GM18867 (cell line): ENCODE results near the gene TTLL3.
"Not testable (repeated sequence)": the region's sequence is repeated elsewhere in the genome, so short reads cannot be mapped to it uniquely, and the experiment has no call there.

ENCODE experiments used
- ATAC-seq: cut with Tn5 transposase; IDR thresholded peaks from one replicate; pipeline ENCODE4 v1.9.1; 2021; ENCODE audit warnings: mild to moderate bottlenecking, moderate library complexity; ENCODE audit not compliant: unreplicated experiment

Gene TTLL3, protein sequence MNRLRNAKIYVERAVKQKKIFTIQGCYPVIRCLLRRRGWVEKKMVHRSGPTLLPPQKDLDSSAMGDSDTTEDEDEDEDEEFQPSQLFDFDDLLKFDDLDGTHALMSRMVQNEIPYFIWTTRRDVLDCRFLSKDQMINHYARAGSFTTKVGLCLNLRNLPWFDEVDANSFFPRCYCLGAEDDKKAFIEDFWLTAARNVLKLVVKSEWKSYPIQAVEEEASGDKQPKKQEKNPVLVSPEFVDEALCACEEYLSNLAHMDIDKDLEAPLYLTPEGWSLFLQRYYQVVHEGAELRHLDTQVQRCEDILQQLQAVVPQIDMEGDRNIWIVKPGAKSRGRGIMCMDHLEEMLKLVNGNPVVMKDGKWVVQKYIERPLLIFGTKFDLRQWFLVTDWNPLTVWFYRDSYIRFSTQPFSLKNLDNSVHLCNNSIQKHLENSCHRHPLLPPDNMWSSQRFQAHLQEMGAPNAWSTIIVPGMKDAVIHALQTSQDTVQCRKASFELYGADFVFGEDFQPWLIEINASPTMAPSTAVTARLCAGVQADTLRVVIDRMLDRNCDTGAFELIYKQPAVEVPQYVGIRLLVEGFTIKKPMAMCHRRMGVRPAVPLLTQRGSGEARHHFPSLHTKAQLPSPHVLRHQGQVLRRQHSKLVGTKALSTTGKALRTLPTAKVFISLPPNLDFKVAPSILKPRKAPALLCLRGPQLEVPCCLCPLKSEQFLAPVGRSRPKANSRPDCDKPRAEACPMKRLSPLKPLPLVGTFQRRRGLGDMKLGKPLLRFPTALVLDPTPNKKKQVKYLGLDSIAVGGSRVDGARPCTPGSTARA

DNA sequence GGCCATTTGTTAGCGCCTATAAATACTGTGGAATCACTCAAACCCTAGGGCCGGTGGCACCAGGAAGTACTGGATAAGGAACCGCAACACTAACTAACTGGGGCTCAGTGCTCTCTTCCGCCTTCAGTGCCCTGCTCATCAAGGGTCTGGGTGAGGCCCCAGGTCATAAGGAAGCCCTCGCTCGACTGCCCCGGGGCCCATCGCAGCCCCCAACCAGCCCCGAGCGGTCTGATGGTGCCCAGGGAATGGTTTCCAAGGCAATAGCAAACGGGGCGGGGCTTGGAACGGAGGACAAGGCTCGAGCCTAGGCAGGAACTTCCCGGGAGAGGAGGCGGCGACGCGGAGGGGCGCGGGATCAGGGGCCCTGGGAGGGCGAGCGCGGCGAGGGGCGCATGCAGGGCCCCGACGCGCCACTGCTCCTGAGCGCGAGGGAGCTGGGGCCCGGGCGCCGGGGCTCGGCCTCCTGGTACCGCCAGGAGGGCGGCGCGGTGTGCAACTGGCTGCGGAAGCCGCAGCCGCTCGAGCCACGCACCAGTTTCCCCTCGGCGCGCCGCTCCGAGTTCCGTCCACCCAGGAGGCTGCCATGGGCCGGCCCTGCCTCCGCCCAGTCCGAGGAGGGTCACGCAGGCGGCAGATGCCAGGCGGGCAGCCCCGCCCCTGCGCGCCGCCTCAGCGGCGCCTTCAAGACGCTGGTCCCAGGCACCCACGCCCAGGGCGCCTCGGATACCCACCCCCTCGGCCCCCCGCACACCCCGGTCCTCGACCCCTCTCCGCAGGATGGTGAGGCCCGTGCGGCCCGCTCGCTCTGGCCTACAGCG is at the start of gene TTLL3:
TTLL3 (plus strand) TSS at position 648 of the 818 bp plus-strand sequence. CDS start 400 bp downstream, outside the sequence.
- ATAC-seq, result peak; percentile 63

DNA sequence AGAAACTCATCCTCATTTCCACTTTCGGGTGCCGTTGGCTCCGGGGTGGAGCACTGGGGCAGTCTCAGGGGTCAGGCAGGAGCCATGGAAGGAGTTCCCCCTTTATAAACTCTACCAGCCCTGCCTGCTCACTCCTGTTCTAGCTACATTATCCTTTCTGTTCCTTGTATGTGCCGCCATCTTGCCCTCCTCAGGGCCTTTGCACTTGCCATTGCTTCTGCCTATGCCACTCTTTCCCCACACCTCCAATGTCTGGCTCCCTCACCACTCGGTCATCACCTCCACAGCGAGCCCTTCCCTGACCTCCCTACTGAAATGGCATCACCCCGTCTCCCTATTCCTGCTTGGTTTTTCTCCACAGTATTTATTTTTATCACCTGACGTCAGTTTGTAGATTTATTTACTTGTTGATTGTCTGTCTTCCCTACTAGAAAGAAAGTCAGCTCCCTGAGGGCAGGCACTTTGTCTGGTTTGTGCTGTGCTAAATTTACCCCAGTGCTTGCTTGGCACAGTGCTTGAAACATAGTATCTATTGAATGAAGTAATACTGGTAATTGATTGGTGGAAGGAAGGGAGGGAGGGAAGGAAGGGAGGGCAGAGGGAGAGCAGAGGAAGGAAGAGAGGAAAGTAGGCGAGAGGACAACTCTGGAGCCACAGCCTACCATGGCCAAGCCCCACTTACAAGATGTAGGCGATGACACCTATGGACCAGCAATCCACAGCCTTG is 49.1 kb upstream of the TTLL3 start:
- ATAC-seq, result no peak

DNA sequence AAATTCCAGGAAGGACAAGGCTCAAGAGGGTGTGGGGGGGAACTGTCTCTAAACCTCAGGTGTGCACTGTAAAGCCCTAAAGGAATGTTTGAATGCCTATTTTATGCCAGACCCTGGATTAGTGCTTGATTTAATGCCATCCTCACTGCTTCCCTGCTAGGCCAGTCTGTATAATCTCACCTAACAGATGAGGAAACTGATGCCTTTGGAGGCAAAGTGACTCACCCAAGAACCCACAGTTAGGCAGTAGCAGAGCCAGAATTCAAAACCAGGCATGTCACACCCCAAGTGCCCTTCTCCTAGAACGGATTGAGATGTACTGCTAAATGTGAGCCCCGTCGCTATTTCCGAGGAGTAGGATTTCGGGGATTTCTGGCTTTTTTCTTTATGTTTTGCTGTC is 48.1 kb upstream of the TTLL3 start:
- ATAC-seq, result no peak

DNA sequence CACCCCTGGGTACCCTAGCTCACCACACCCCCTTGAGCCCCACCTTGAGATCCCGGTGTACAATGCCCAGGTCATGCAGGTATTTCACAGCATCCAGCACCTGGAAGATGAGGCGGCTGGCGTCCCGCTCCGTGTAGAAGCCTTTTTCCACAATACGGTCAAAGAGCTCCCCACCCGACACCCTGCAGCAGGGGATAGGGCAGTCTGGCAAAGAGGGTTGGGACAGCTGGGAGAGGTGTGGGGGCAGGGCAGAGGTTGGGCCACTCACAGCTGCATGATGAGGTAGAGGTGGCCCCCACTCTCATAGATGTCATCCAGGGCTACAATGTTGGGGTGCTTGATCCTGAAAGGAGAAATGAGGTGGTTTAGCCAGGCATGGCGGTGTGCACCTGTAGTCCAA is 47.2 kb upstream of the TTLL3 start:
- no peak for ATAC-seq

DNA sequence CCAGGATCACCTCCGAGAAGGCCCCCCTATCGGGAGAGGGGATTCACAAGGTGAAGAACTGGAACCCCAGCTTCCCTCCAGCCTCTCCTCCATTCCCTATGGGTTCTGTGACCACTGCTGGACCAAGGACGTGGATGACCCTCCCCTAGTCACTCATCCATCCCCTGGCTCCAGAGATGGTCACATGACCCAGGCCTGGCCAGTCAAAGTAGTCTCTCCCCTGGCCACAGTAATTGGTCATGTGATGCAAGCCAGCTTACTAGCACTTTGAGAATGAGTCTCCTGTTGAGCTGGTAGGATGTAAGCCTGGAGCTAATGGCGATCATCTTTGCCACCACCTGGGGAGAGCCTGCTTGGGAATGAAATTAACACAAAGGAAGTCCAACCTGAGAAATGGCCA is 44.2 kb upstream of the TTLL3 start:
- no peak for ATAC-seq

DNA sequence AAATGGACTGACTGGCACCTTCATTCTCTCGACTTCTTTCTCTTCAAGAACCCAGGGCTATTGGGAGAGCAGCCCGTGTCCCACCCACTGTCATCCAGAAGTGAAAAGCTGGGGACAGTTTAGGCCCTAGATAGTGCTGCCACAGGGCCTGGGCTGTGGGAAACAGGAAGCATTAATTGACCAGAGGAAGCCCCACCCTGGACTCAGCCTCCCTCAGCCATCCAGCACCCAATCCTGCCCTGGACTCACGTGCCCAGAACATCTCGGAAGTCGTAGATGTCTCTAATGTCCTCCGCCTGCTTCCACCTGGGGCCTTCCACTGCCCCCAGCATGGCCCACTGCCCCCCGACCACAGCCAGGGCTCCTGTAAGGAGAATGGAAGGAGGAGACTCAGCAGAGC is 42.6 kb upstream of the TTLL3 start:
- no peak for ATAC-seq

DNA sequence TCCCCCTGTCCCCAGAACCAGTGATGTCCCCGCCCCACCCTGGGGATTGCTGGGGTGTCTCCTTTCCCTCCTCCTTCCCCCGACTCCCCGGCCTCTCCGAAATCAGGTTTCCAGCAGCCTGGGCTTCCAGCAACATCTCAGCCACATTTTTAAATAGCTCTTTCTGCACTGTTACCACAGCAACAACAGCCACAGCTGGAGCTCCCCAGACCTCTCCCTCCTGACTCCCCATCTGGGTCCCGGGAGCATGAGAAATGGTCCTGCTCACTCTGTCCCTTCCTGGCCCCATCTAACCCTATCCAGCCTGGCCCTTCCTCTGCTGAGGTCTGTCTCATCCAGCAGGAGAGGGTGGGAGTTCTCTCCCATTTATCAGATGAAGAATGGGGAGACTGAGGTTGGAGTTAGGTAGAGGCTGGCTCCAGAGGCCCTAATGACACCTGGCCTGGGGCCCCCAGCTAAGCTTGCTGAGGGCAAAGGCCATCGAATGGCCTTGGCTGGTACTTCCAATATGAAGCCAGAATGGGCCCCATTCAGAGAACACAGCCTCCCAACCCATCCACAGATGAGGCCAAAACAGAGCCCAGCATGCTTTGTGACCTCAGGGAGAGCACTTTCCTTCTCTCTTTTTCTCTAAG is 41.8 kb upstream of the TTLL3 start:
- no peak for ATAC-seq

DNA sequence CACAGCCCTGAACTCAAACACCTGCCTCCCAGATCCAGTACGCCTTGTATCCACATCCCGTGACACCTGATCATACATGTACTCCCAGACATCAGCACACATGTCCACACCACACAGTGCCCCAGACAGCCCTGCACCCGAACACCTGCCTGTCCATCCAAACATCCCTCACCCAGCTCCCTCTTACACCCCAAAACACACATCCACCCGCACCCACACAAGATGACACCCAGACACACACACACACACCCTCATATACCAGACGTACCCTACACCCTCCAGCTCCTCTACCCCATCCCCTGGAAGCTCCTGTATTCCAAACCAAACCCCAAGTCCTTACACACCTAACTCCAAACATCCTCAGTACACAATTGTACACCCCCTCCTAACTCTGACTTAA is 41.0 kb upstream of the TTLL3 start:
- ATAC-seq, result no peak

DNA sequence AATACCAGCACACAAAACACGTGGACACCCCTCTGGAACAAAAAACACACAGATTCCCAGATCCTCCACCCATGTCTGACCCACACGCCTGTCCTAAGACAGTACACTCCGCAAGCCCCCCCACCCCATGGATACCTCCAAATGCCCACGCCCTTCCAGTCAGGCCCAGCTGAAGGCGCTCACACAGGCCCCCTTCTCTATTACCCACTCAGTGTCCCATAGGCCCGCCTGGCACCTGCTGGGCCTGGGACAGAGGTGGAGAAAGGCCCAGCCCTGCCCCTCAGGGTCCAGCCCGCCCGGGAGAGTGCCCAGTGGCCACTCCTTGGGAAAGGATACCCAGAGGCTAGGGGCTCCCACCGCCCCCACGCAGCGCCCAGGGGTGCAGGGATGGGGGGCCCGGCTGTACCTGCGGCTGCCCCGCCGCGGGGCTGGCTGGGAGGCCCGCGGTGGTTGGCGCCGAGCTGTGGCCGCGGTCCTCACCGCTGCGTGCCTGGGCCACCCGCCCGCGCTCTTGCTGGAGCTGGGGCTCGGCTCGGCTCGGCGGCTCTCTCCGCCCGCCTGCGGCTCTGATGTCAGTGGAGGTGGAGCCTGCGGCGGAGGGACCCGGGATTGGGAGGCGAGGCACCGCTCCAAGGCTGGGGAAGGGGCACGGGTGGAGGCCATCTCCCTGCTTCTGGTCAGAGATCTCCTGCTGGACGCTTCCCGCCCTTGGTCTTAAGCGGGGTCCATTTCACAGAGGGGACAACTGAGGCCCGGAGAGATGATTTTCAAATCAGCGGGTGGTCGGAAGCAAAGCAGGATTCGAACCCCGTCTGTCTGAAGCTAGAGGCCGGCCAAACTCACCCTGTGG is 40.4 kb upstream of the TTLL3 start, which contains the start of gene CAMK1:
CAMK1 (minus strand) TSS at position 522 of the 850 bp plus-strand sequence. CDS start 2,198 bp downstream, outside the sequence.
- no peak for ATAC-seq

DNA sequence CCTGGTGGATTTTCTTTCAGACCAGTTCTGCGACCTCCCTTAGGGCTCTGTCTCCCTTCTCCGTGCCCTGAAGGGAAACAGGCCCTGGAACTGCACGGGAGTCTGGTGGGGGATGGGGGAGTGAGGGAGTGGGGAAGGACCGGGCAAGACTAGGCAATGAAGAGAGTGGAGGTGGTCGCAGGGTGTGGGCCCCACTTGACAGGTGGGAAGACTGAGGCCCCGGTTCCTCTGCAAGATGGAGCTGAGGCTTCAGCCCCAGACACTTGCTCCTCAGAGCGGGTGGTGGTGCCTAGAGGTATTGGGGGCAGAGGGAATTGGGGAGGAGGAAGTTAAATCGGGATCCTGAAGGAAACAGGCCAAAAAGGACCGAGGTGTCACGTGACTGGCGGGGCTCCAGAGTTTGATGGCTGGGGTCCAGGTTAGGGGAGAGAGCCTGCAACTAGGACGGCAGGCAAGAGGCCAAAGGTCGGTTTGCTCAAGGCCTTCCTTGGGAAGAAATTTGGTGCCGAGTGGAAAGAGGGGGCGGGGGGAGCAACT is 39.7 kb upstream of the TTLL3 start:
- ATAC-seq, result no peak

DNA sequence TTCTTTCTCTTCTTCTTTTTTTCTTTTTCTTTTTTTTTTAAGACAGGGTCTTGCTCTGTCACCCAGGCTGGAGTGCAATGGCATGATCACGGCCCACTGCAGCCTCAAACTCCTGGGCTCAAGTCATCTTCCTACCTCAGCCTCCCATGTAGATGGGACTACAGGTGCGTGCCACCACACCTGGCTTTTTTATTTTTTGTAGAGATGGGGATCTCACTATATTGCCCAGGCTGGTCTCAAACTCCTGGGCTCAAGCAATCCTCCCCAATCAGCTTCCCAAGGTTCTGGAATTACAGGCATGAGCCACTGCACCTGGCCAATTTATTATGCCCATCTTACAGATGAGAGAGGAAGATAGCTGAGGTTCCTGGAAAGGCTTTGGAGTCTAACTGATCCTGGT is 39.1 kb upstream of the TTLL3 start:
- ATAC-seq, result not testable (repeated sequence)

DNA sequence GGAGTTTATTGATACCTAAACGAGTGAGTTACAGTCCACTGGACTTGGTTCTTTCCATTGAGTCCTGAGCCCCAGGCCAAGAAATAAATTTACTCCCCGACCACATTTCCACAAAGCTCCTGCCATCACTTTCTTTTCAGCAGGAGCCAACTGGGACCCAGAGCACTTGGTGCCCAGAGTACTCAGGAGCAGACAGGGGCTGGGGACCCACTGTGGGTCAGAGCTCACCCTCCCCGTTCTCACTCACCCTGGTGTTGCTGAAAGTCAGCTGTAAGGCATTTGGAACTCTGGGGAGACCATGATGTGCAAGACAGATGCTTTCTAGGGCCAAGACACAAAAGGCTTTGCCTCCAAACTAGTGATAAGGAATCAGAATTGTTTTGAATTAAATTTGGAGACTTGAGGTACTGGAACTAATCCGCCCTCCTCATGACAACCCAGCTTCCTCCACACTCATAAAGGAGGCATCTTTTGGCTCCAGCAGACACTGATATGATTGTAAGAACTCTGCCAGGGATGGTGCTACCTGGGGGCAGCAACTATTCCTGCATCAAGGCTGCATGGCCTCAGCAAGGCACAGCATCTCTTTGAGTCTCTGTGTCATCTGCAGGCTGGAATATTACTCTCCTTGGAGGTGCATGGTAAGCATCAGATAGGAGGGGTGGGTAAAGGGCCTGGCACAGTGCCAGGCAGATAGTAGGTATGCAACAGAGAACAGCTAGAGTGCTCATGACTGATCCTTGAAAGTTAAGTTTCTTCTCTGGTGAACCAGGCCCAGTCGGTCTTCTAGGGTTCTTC is 33.0 kb upstream of the TTLL3 start:
- no peak for ATAC-seq

DNA sequence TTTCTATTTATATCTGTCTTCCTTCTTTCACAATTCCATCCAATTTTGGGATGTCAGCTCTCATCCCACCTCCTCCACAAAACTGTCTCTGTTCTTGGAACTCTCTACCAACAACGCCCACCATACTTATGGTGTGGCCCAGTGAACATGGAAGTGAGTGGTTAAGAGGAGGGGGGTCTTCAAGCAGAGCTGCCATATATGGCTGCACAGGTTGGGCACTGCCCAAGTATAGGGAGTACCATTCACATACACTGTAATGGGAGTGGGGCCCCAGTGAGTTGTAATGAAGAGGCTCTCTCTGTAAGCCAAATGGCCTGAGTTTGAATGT is 32.4 kb upstream of the TTLL3 start:
- ATAC-seq, result no peak

DNA sequence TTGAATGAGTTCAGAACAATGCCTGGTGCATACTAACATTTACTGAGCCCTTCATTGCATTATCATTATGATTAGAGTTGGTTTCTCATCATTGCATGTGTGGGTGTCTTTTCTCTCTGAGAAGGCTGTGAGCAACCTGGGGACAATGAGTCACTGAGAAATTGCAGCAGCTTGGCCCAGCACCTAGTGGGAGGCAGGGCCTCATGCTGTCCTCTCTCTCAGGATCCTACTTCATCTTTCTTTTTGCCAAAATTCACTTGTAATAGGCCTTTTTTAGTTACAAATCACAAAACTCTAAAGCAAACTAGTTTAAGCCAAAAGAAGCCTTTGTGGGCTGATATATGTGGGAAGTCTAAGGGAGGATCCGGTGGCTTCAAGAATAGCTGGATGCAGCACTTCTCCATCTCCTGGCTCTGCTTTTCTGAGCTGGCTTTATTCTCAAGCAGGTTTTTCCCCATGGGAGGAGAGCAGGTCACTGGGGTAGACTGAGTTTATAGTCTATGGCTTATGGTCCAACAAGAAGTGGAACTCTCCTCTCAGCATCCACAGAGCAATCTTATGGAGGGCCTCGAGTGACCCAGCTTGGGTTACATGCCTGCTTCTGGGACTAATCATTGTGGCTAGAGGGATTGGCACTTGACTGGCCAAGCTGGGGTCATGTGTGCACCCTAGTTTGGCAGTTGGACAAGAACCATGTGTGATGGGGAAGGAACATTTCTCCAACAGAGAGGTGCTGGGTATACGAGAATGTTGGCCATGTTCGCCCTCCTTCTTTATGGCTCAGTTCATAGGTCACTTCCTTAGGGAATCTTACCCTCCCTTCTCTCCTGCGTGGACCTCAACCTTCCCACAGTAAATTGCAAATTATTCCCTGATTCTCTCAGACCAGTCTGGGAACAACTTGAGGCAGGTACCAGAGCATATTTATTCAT is 31.7 kb upstream of the TTLL3 start:
- ATAC-seq, result no peak

DNA sequence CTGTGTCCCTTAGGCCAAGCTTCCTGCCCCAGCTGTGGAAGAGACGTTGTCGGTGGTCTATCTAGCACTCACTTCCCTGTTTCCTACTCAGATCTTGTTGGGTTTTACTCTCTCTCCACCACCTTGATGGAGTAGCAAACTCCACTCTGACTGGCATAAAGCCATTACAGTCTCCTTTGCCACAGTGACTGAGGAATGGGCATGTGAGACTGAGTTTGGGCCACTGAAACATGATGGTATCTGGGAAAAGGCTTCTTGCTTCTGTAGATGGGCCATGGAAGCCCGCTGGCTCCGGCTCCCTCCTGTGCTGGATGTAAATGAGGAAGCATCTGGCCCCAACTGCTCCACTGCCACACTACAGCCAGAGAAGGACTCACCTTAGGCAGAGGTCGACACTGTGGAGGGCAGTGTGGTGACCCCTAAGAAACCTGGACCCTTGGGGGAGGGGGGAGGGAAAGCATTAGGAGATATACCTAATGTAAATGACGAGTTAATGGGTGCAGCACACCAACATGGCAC is 30.9 kb upstream of the TTLL3 start:
- ATAC-seq, result no peak

DNA sequence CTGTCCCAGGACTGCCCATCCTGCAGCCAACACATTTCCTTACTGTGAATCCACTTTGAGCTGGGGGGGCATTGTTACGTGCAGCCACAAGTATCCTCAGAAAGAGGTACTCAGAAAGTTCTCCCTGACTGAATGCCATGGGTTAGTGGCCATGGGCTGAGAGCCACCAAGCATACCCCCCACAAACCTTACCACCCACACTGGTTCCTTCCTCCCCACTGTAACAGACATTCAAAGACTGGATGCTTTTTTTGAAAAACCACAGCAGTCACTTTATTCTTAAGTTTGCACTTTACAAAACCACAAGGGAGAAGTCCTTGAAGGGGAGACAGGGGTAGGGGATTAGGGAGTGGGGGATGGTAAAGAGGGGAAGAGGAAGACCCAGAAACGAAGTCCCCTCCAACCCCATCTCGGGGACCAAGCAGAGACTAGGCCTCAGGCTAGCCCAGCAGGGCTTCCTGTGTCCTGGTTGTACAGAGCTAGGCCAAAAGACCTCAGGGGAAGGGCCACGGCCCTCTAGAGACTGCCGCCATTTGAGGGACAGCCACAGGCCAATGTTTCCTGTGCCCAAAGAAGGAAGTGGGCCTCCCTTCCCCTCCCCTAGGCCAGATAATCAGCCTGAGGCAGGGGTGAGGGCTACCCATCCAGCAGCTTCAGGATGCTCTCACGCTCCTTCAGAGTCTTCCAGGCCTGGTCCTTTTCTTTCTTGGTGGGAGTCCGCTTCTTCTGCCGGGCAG is 30.2 kb upstream of the TTLL3 start:
- ATAC-seq, result peak; percentile 45
